Measurements from ENCODE around the gene TEAD1. TPM values are rescaled to one million over a fixed set of nuclear protein-coding genes. Genes with fewer than 3 reads are reported as not detected.

The TEAD1 gene
- total and polyA plus RNA-seq, 9 of the 15 experiments (the other 6 are each of a cell fraction or from before 2014, with no cell fraction given), result 1.7 to 17.7 (median 10.8) TPM

- BruUV-seq (replicated peaks), result no TSS peak
- Histone ChIP-seq H3K9me1 (ENCODE audit: control insufficient read depth, insufficient read depth, low read length) (no peaks in the 10 kb centered on the region), H4K20me1 (replicated peaks; ENCODE audit: control insufficient read depth, insufficient read depth, low read length) (no peaks in the 10 kb centered on the region; the same call in 1 of the 2 replicates), H3K27me3 (ENCODE audit: control insufficient read depth in 2 of 2, insufficient read depth in 2 of 2, low read length in 2 of 2) (no peaks in the 10 kb centered on the region), H3K9me3 (replicated peaks; ENCODE audit: control insufficient read depth, insufficient read depth, low read depth, low read length) (no peaks in the 10 kb centered on the region), H3K4me3 (no peak overlapping the region), H3K4me2 (ENCODE audit: insufficient read depth, low read length) (no peak overlapping the region), H3K79me2 (ENCODE audit: control insufficient read depth, insufficient read depth, low read length) (peaks cover 4% of the 10 kb centered on the region; the same call in 1 of the 3 replicates), H2AFZ (ENCODE audit: low read depth, low read length) (no peak overlapping the region), H3K27ac (ENCODE audit: extremely low read depth, low read depth, low read length) (no peak overlapping the region), H3K36me3 (ENCODE audit: control insufficient read depth, insufficient read depth, low read length) (no peaks in the 10 kb centered on the region), H3K9ac (ENCODE audit: insufficient read depth in 1 of 2, low read depth in 2 of 2, low read length in 2 of 2) (no peak overlapping the region), H3K4me1 (replicated peaks in 1 of 2; ENCODE audit: control insufficient read depth in 2 of 2, insufficient read depth in 2 of 2, low read length in 2 of 2) (peaks cover 8 to 25% of the 10 kb centered on the region in 2 experiments)
- intact Hi-C loops (cut with micrococcal nuclease), result loop anchor here (5.0 kb wide), 1 partner anchor 69 kb away; the partner anchor contains the start of gene TEAD1
- ATAC-seq (no peak), DNase-seq (ENCODE audit: extremely low read depth in 1 of 4, low spot score in 3 of 4) (no peak), FAIRE-seq (no peak)
- CTCF ChIA-PET (ENCODE audit: low intra/inter-chr PET ratio), result no interaction called here
- in situ Hi-C loops (cut with MboI), result no loop called here
- TF ChIP-seq NR2C2 (CRISPR knock-in tag; IDR thresholded peaks at IDR 0.05) (no peak), NR2C2 (tag; IDR thresholded peaks at IDR 0.05) (no peak), DNMT1 (IDR thresholded peaks at IDR 0.05) (no peak), ESRRA (IDR thresholded peaks at IDR 0.05; ENCODE audit: borderline replicate concordance, low read depth) (no peak), RBM25 (IDR thresholded peaks at IDR 0.05; ENCODE audit: low read depth, low read length, severe bottlenecking) (peak; percentile 41), SP2 (IDR thresholded peaks at IDR 0.05; ENCODE audit: extremely low read depth, low read depth, low read length, poor library complexity, severe bottlenecking) (no peak), NELFE (IDR thresholded peaks at IDR 0.05; ENCODE audit: insufficient read depth, insufficient read length) (no peak), ZBTB34 (CRISPR knock-in tag; IDR thresholded peaks at IDR 0.05) (no peak), CLOCK (CRISPR knock-in tag; IDR thresholded peaks at IDR 0.05; ENCODE audit: borderline replicate concordance) (no peak), ZNF695 (CRISPR knock-in tag; IDR thresholded peaks at IDR 0.05) (no peak), ZNF707 (CRISPR knock-in tag; conservative IDR thresholded peaks at IDR 0.05) (no peak), EP300 (IDR thresholded peaks at IDR 0.05; ENCODE audit: low read length) (no peak), ZKSCAN1 (IDR thresholded peaks at IDR 0.05; ENCODE audit: low read depth, low read length) (peak; percentile 85)
- POLR2A ChIA-PET, result interaction anchor here (0.7 kb wide), 1 partner anchor 31 kb away, joined by 3 read pairs; no protein-coding TSS in a partner anchor
- WGBS (ENCODE audit: insufficient coverage, low coverage, missing lambda C conversion rate), result 56% methylated on average over 1 of the region's 1 CpG
Measured at GRCh38 chr11:12741671-12742216, 67.5 kb downstream of the TEAD1 start.
